Measurements from ENCODE around the gene TUFM. TPM values are rescaled to one million over a fixed set of nuclear protein-coding genes. Genes with fewer than 3 reads are reported as not detected.
"Not testable (repeated sequence)": the region's sequence is repeated elsewhere in the genome, so short reads cannot be mapped to it uniquely, and the experiment has no call there.

TUFM gene
- total and polyA plus RNA-seq, 4 donors: 58.6 to 260 (median 178) TPM

DNA sequence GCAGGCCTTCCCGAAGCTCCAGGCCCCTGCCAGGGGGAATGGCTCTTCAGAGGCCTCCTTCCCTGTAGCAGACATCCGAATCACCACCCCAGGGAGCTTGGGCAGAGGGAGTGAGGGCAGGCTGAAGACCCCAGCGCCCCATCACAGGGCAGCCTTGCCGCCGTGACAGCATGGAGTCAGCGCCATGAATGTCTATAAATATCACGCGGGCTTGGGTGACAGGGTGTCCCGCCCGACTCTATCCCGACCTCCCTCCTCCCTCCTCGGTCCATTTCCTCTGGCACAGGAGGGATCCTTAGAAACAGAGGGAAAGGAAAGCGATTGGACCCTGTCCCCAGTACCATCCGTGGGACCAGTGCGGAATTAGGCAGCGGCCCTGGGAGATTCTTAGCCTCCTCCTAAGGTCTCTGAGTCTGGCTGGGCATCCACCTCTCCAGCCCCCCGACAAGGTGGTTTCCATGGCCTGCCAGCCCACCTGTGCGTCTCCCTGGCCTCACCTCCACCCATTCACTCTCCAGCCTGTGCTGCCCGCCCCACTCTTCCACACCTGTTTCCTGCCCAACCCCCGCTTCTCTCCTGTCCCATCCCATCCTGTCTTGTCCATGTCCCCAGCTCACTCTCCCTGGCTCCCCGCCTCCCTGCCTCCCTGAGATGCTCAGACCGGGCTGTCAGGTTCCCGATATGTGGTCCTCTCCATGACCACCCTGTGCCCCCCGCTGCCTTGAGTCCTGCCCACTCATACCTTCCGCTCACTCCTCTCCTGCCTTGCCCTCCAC, 37.3 kb upstream of the TUFM start:
- no peak overlapping the region for H3K4me3 ChIP-seq
- ATAC-seq (ENCODE audit: insufficient read depth, low FRiP score) (no peak), DNase-seq (no peak)
- WGBS, 2 donors: 60 to 85% methylated on average over 24 to 25 of the region's 25 CpGs
- H3K36me3 ChIP-seq (ENCODE audit: control insufficient read depth in 4 of 4, insufficient read depth in 4 of 4, low read length in 4 of 4): no peaks in the 10 kb centered on the region
- H3K27me3 ChIP-seq (ENCODE audit: control insufficient read depth in 3 of 3, insufficient read depth in 3 of 3, low read length in 2 of 3): peaks cover 0 to 9% (median 0%) of the 10 kb centered on the region in 3 donors
- H3K9me3 ChIP-seq (ENCODE audit: control insufficient read depth in 4 of 4, insufficient read depth in 3 of 4, low read length in 3 of 4): no peaks in the 10 kb centered on the region
- H3K9ac ChIP-seq (ENCODE audit: insufficient read depth in 1 of 2, low read length in 2 of 2): no peak overlapping the region
- no peak overlapping the region for H3K27ac ChIP-seq (ENCODE audit: low read depth in 1 of 2, low read length in 1 of 2)
- TF ChIP-seq, protein P1, sequence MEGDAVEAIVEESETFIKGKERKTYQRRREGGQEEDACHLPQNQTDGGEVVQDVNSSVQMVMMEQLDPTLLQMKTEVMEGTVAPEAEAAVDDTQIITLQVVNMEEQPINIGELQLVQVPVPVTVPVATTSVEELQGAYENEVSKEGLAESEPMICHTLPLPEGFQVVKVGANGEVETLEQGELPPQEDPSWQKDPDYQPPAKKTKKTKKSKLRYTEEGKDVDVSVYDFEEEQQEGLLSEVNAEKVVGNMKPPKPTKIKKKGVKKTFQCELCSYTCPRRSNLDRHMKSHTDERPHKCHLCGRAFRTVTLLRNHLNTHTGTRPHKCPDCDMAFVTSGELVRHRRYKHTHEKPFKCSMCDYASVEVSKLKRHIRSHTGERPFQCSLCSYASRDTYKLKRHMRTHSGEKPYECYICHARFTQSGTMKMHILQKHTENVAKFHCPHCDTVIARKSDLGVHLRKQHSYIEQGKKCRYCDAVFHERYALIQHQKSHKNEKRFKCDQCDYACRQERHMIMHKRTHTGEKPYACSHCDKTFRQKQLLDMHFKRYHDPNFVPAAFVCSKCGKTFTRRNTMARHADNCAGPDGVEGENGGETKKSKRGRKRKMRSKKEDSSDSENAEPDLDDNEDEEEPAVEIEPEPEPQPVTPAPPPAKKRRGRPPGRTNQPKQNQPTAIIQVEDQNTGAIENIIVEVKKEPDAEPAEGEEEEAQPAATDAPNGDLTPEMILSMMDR (IDR thresholded peaks at IDR 0.05; ENCODE audit: control extremely low read depth, extremely low read depth): no peak
- peaks cover 0 to 22% (median 6%) of the 10 kb centered on the region in 5 donors for H3K4me1 ChIP-seq (ENCODE audit: control insufficient read depth in 5 of 5, insufficient read depth in 5 of 5, low read length in 5 of 5)

DNA sequence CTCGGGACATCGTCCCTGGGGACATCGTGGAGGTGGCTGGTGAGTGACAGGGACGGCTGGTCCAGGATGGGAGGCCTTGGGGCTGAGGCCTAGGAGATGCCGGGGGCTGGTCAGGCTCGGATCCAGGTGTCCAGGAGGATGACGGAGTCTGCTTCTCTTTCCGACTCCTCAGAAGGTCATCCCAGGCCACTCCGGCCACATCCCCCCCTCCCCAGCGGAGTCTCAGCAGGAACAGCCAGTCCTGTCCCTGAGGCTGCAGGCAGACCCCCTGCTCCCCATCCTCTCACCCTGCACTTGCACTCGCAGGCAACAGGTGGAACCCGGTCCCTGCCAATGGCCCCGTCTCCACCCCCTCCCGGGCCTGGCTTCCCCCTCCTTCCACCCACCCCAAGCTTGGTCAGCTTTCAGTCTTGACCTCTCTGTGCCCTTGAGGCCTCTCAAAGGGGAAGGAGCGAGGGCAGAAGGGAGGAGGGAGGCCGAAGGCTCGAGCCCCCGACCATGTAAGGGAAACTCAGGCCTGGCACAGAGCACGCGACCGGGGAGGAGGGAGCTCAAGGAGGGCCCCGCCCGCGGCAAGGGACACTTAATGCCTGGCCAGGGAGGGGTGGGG, 36.5 kb upstream of the TUFM start:
- no peak for ATAC-seq (ENCODE audit: insufficient read depth, low FRiP score)
- WGBS, 2 donors: 49 to 60% methylated on average over 22 to 24 of the region's 24 CpGs
- Histone ChIP-seq H3K27me3 (ENCODE audit: control insufficient read depth in 3 of 3, insufficient read depth in 3 of 3, low read length in 2 of 3) (peaks cover 0 to 9% (median 0%) of the 10 kb centered on the region in 3 donors), H3K27ac (ENCODE audit: low read depth in 1 of 2, low read length in 1 of 2) (no peak overlapping the region), H3K4me1 (ENCODE audit: control insufficient read depth in 5 of 5, insufficient read depth in 5 of 5, low read length in 5 of 5) (peaks cover 0 to 22% (median 6%) of the 10 kb centered on the region in 5 donors), H3K4me3 (no peak overlapping the region), H3K9ac (ENCODE audit: insufficient read depth in 1 of 2, low read length in 2 of 2) (no peak overlapping the region), H3K9me3 (ENCODE audit: control insufficient read depth in 4 of 4, insufficient read depth in 3 of 4, low read length in 3 of 4) (no peaks in the 10 kb centered on the region), H3K36me3 (ENCODE audit: control insufficient read depth in 4 of 4, insufficient read depth in 4 of 4, low read length in 4 of 4) (no peaks in the 10 kb centered on the region)
- TF ChIP-seq, protein P1 (IDR thresholded peaks at IDR 0.05; ENCODE audit: control extremely low read depth, extremely low read depth): no peak
- DNase-seq: peak in 1 of 3 donors; percentile 7

DNA sequence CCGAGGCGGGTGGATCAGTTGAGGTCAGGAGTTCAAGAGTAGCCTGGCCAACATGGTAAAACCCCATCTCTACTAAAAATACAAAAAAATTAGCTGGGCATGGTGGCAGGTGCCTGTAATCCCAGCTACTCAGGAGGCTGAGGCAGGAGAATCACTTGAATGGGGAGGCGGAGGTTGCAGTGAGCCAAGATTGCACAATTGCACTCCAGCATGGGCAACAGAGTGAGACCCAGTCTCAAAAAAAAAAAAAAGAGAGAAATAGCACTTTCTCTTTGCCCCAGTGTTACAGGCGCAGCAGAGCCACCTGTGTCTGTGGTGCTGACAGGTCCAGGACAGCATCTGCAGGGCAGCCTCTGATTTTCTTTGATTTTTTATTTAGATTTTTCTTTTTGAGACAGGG, 35.4 kb upstream of the TUFM start:
- not testable (repeated sequence) for H3K36me3 ChIP-seq (ENCODE audit: control insufficient read depth in 4 of 4, insufficient read depth in 4 of 4, low read length in 4 of 4); H3K9me3 ChIP-seq (ENCODE audit: control insufficient read depth in 4 of 4, insufficient read depth in 3 of 4, low read length in 3 of 4); H3K9ac ChIP-seq (ENCODE audit: insufficient read depth in 1 of 2, low read length in 2 of 2); H3K27ac ChIP-seq (ENCODE audit: low read depth in 1 of 2, low read length in 1 of 2); H3K27me3 ChIP-seq (ENCODE audit: control insufficient read depth in 3 of 3, insufficient read depth in 3 of 3, low read length in 2 of 3); DNase-seq; H3K4me3 ChIP-seq; ATAC-seq (ENCODE audit: insufficient read depth, low FRiP score)
- peaks cover 0 to 22% (median 6%) of the 10 kb centered on the region in 5 donors for H3K4me1 ChIP-seq (ENCODE audit: control insufficient read depth in 5 of 5, insufficient read depth in 5 of 5, low read length in 5 of 5)
- WGBS, 2 donors: 74 to 87% methylated on average over 4 of the region's 4 CpGs

DNA sequence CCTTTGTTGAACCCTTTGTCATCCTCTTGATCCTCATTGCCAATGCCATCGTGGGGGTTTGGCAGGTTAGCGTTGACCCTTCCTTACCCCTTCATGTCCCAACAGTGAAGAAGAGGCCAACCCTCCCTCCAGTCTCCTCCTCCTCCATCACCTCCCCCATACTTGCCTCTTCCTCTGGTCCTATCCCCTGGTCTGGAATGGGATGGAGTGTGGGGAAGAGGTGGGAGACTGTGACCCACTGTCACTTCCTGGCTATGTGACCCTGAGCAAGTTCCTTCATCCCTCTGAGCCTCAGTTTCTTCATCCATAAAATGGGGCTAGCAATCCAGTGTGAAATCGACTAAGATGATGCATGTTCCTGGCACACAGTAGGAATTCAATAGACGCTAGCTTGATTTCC, 34.8 kb upstream of the TUFM start:
- TF ChIP-seq, protein P1 (IDR thresholded peaks at IDR 0.05; ENCODE audit: control extremely low read depth, extremely low read depth): no peak
- no peak for ATAC-seq (ENCODE audit: insufficient read depth, low FRiP score)
- no peak overlapping the region for H3K27ac ChIP-seq (ENCODE audit: low read depth in 1 of 2, low read length in 1 of 2)
- H3K27me3 ChIP-seq (ENCODE audit: control insufficient read depth in 3 of 3, insufficient read depth in 3 of 3, low read length in 2 of 3): peaks cover 0 to 9% (median 0%) of the 10 kb centered on the region in 3 donors
- H3K36me3 ChIP-seq (ENCODE audit: control insufficient read depth in 4 of 4, insufficient read depth in 4 of 4, low read length in 4 of 4): no peaks in the 10 kb centered on the region
- no peak for DNase-seq
- no peak overlapping the region for H3K9ac ChIP-seq (ENCODE audit: insufficient read depth in 1 of 2, low read length in 2 of 2)
- 81 to 83% methylated on average over 4 of the region's 4 CpGs for WGBS, 2 donors
- H3K4me1 ChIP-seq (ENCODE audit: control insufficient read depth in 5 of 5, insufficient read depth in 5 of 5, low read length in 5 of 5): peaks cover 0 to 22% (median 6%) of the 10 kb centered on the region in 5 donors
- no peak overlapping the region for H3K4me3 ChIP-seq
- no peaks in the 10 kb centered on the region for H3K9me3 ChIP-seq (ENCODE audit: control insufficient read depth in 4 of 4, insufficient read depth in 3 of 4, low read length in 3 of 4)
